H1 (cell line): ENCODE results near the gene NOL4L. TPM values are rescaled to one million over a fixed set of nuclear protein-coding genes. Genes with fewer than 3 reads are reported as not detected.

Experiments used
- CTCF ChIA-PET: fragments of 300-600 bp; sonication (Branson Sonifier 250); formaldehyde crosslinking; loops from one replicate; lab custom pipeline; 2021; ENCODE audit not compliant: partially characterized antibody; lab: Charles Lee
- POLR2A ChIA-PET: fragments of 300-600 bp; sonication (Branson Sonifier 250); formaldehyde crosslinking; loops from one replicate; lab custom pipeline; 2021; ENCODE audit warnings: inconsistent platforms; ENCODE audit not compliant: partially characterized antibody; lab: Charles Lee
- DNase-seq, 2 experiments: peaks; one replicate each; pipeline versions ENCODE4 v3.0.0 to v3.0.0-alpha.2; 2010 to 2022; ENCODE audit warnings: low spot score in 2 of 2, low read depth in 1 of 2, mixed read lengths in 1 of 2
- FAIRE-seq: peaks from 2 replicates; lab custom pipeline; 2011; peaks lifted over from hg19 to GRCh38; lab: Jason Lieb, UNC
- H2AFZ ChIP-seq: 2 replicates; pipeline ENCODE4 v1.8.1; 2012; ENCODE audit warnings: low read length, inconsistent platforms
- H2AK5ac ChIP-seq: 2 replicates; pipeline ENCODE4 v1.6.1; 2013; ENCODE audit warnings: low read depth, low read length
- H2BK120ac ChIP-seq: replicated peaks from 2 replicates; pipeline ENCODE3; 2013; ENCODE audit warnings: low read depth, low read length, inconsistent platforms
- H2BK12ac ChIP-seq: 2 replicates; pipeline ENCODE4 v1.6.1; 2013; ENCODE audit warnings: low read depth, low read length
- H2BK15ac ChIP-seq: 2 replicates; pipeline ENCODE4 v1.6.1; 2013; ENCODE audit warnings: low read length
- H2BK20ac ChIP-seq: 2 replicates; pipeline ENCODE4 v1.6.1; 2013; ENCODE audit warnings: low read length
- H2BK5ac ChIP-seq: 2 replicates; pipeline ENCODE4 v1.6.1; 2013; ENCODE audit warnings: low read depth, low read length
- H3K14ac ChIP-seq: 2 replicates; pipeline ENCODE4 v1.6.1; 2013; ENCODE audit warnings: inconsistent platforms; ENCODE audit not compliant: insufficient read length
- H3K18ac ChIP-seq: 2 replicates; pipeline ENCODE4 v1.6.1; 2013; ENCODE audit warnings: low read length; ENCODE audit errors: extremely low read depth
- H3K23ac ChIP-seq: 2 replicates; pipeline ENCODE4 v1.6.1; 2013; ENCODE audit warnings: inconsistent platforms; ENCODE audit not compliant: insufficient read length
- H3K23me2 ChIP-seq: 2 replicates; pipeline ENCODE4 v1.6.1; 2013; ENCODE audit warnings: low read depth, low read length
- H3K27ac ChIP-seq: 2 replicates; pipeline ENCODE4 v1.6.1; 2011; ENCODE audit warnings: low read depth, low read length, inconsistent platforms
- H3K27me3 ChIP-seq, 4 experiments: replicated peaks in 1 of 4; 1 replicate in 1 of 4; 2 replicates in 3 of 4; pipeline versions ENCODE4 v1.6.1 to v1.8.1; 2011 to 2013; ENCODE audit warnings: low read length in 3 of 4, mild to moderate bottlenecking in 3 of 4, inconsistent platforms in 2 of 4, mixed read lengths in 2 of 4, moderate library complexity in 1 of 4; ENCODE audit not compliant: control insufficient read depth in 3 of 4, insufficient read depth in 3 of 4; ENCODE audit errors: extremely low read depth in 1 of 4
- H3K36me3 ChIP-seq, 4 experiments: 2 replicates each; pipeline versions ENCODE4 v1.6.1 to v1.8.1; 2011 to 2013; ENCODE audit warnings: mild to moderate bottlenecking in 4 of 4, low read length in 3 of 4, moderate library complexity in 2 of 4, control low read depth in 1 of 4, inconsistent platforms in 1 of 4; ENCODE audit not compliant: insufficient read depth in 4 of 4, control insufficient read depth in 2 of 4
- H3K4ac ChIP-seq: replicated peaks from 2 replicates; pipeline ENCODE3; 2013; ENCODE audit warnings: low read length, low read depth, mixed read lengths, inconsistent platforms; ENCODE audit not compliant: insufficient read length
- H3K4me1 ChIP-seq, 4 experiments: replicated peaks in 1 of 4; 1 replicate in 1 of 4; 2 replicates in 3 of 4; pipeline versions ENCODE4 v1.6.1 to v1.8.1; 2011 to 2013; ENCODE audit warnings: low read length in 3 of 4, inconsistent platforms in 2 of 4, mixed read lengths in 1 of 4; ENCODE audit not compliant: insufficient read depth in 4 of 4, control insufficient read depth in 3 of 4
- H3K4me2 ChIP-seq, 2 experiments: 2 replicates each; pipeline versions ENCODE4 v1.6.1 to v1.8.1; 2011 to 2013; ENCODE audit warnings: low read depth in 2 of 2, low read length in 2 of 2, control low read depth in 1 of 2, inconsistent platforms in 1 of 2, mild to moderate bottlenecking in 1 of 2; ENCODE audit not compliant: insufficient read depth in 1 of 2
- H3K4me3 ChIP-seq, 4 experiments: fragments of 200-600, 300-600 bp in 1 of 4; sonication (generic), shearing (Covaris generic), sonication (Bioruptor Twin) in 1 of 4; 2 replicates each; pipeline versions ENCODE4 v1.5.1 to v1.8.1; 2011 to 2016; ENCODE audit warnings: low read length in 4 of 4, low read depth in 3 of 4, control low read depth in 2 of 4, inconsistent platforms in 2 of 4, mild to moderate bottlenecking in 2 of 4, mixed read lengths in 1 of 4, moderate library complexity in 1 of 4; ENCODE audit not compliant: insufficient read depth in 2 of 4; ENCODE audit errors: extremely low read depth in 1 of 4
- H3K56ac ChIP-seq: replicated peaks from 2 replicates; pipeline ENCODE3; 2013; ENCODE audit warnings: low read depth, mild to moderate bottlenecking, mixed read lengths, low read length, inconsistent platforms; ENCODE audit not compliant: insufficient read length
- H3K79me1 ChIP-seq: 2 replicates; pipeline ENCODE4 v1.6.1; 2013; ENCODE audit warnings: low read depth, low read length, control low read depth
- H3K79me2 ChIP-seq, 2 experiments: 2 replicates each; pipeline versions ENCODE4 v1.6.1 to v1.8.1; 2012 to 2013; ENCODE audit warnings: low read length in 2 of 2, mild to moderate bottlenecking in 2 of 2, inconsistent platforms in 1 of 2; ENCODE audit not compliant: insufficient read depth in 2 of 2, control insufficient read depth in 1 of 2
- H3K9ac ChIP-seq, 4 experiments: replicated peaks in 1 of 4; 1 replicate in 1 of 4; 2 replicates in 3 of 4; pipeline versions ENCODE4 v1.6.1 to v1.8.1; 2011 to 2013; ENCODE audit warnings: low read depth in 3 of 4, low read length in 3 of 4, control low read depth in 2 of 4, mild to moderate bottlenecking in 2 of 4, moderate library complexity in 2 of 4, inconsistent platforms in 1 of 4; ENCODE audit errors: extremely low read depth in 1 of 4
- H3K9me3 ChIP-seq, 2 experiments: 2 replicates each; pipeline versions ENCODE4 v1.6.1 to v1.8.1; 2012 to 2013; ENCODE audit warnings: mild to moderate bottlenecking in 2 of 2, moderate library complexity in 2 of 2, control low read depth in 1 of 2, inconsistent platforms in 1 of 2, low read depth in 1 of 2, low read length in 1 of 2, mixed read lengths in 1 of 2; ENCODE audit not compliant: insufficient read depth in 2 of 2
- H4K20me1 ChIP-seq, 2 experiments: replicated peaks in 1 of 2; 2 replicates each; pipeline versions ENCODE3 to v1.8.1; 2011 to 2013; ENCODE audit warnings: inconsistent platforms in 2 of 2, low read length in 2 of 2, mild to moderate bottlenecking in 1 of 2; ENCODE audit not compliant: insufficient read depth in 2 of 2, control insufficient read depth in 1 of 2
- H4K5ac ChIP-seq: 2 replicates; pipeline ENCODE4 v1.6.1; 2013; ENCODE audit warnings: low read length, low read depth, mixed read lengths, inconsistent platforms; ENCODE audit not compliant: insufficient read length
- H4K8ac ChIP-seq: 2 replicates; pipeline ENCODE4 v1.8.0; 2013; ENCODE audit warnings: mild to moderate bottlenecking, moderate library complexity, low read length, inconsistent platforms; ENCODE audit not compliant: insufficient read depth; ENCODE audit errors: extremely low read depth
- H4K91ac ChIP-seq: replicated peaks from 2 replicates; pipeline ENCODE3; 2013; ENCODE audit warnings: low read length, mixed read lengths, inconsistent platforms; ENCODE audit not compliant: insufficient read length
- POU5F1 ChIP-seq: IDR thresholded peaks from 2 replicates; pipeline ENCODE4 v1.6.1; 2011; ENCODE audit warnings: low read depth, mild to moderate bottlenecking, low read length, moderate library complexity
- WGBS, 2 experiments: shearing (Covaris generic) in 1 of 2; methylation state at CpG; one replicate each; pipeline versions ENCODE4 v1.1.6 to v1.1.7; 2013 to 2015; ENCODE audit warnings: low lambda C conversion rate in 2 of 2, mixed read lengths in 2 of 2, inconsistent platforms in 1 of 2, low coverage in 1 of 2, missing lambda C conversion rate in 1 of 2; ENCODE audit not compliant: insufficient replicate concordance in 2 of 2, insufficient coverage in 1 of 2, insufficient read length in 1 of 2; ENCODE audit errors: extremely low coverage in 1 of 2, missing lambda C conversion rate in 1 of 2; 5-methylcytosine and 5-hydroxymethylcytosine counted together
- polyA plus RNA-seq, 7 experiments: library from polyadenylated mRNA; depleted of rRNA in 3 of 7; stranded (reverse) in 5 of 7; unstranded in 2 of 7; fragments of >200 nt in 5 of 7; fragments of 200-250 nt in 2 of 7; gene quantifications; 1 replicate in 5 of 7; 2 replicates in 1 of 7; 4 replicates in 1 of 7; pipeline versions ENCODE4 v1.2.1 to v1.2.3, GENCODE V29; 2011 to 2013; ENCODE audit warnings: missing spikeins in 2 of 7, mixed read lengths in 2 of 7
- total RNA-seq: library from RNA; stranded (reverse); fragmentation: NEBNext Ultra II Directional; extraction: Animal tissue kit (Norgen Biotek cat#: 25700); gene quantifications from 2 replicates; pipeline ENCODE4 v1.2.1, GENCODE V29; 2021

The NOL4L gene
- total and polyA plus RNA-seq, 2 of the 8 experiments (the other 6 are each of a cell fraction or from before 2014, with no cell fraction given): 15.3 to 23.7 TPM

- peaks cover 0 to 3% of the 10 kb centered on the region in 2 experiments for H4K20me1 ChIP-seq
- no peak overlapping the region for H3K9ac ChIP-seq
- no peak overlapping the region for H4K5ac ChIP-seq
- no peaks in the 10 kb centered on the region for H3K27me3 ChIP-seq
- WGBS, 2 experiments: 93% methylated on average over 16 of the region's 16 CpGs; no CpG with 5 or more reads in 1 of the 2 experiments
- H2BK20ac ChIP-seq: no peak overlapping the region
- CTCF ChIA-PET: interaction anchor here (0.6 to 1.9 kb wide), 3 partner anchors 10 to 181 kb away, joined by 3 to 6 read pairs (median 4); no protein-coding TSS in a partner anchor
- H3K56ac ChIP-seq: no peak overlapping the region
- no peak overlapping the region for H2AK5ac ChIP-seq
- POLR2A ChIA-PET: no interaction called here
- H4K91ac ChIP-seq: no peak overlapping the region
- H2BK15ac ChIP-seq: no peak overlapping the region
- H3K9me3 ChIP-seq: no peaks in the 10 kb centered on the region
- DNase-seq: no peak
- H3K18ac ChIP-seq: no peak overlapping the region
- no peak overlapping the region for H2BK120ac ChIP-seq
- H3K23ac ChIP-seq: no peak overlapping the region
- H3K4ac ChIP-seq: no peak overlapping the region
- H2AFZ ChIP-seq: no peak overlapping the region
- no peaks in the 10 kb centered on the region for H3K4me1 ChIP-seq
- no peak overlapping the region for H3K4me2 ChIP-seq
- H2BK12ac ChIP-seq: no peak overlapping the region
- H3K36me3 ChIP-seq: peaks cover 3 to 24% (median 14%) of the 10 kb centered on the region in 4 experiments; a peak in 5 of 8 replicates
- no peak overlapping the region for H3K14ac ChIP-seq
- H4K8ac ChIP-seq: no peak overlapping the region
- no peak for FAIRE-seq
- H3K23me2 ChIP-seq: no peaks in the 10 kb centered on the region
- H3K79me1 ChIP-seq: 0 out of 2 replicates have a peak, but pooled peaks cover 2% of the 10 kb centered on the region
- H2BK5ac ChIP-seq: no peak overlapping the region
- H3K79me2 ChIP-seq: no peaks in the 10 kb centered on the region
- no peak overlapping the region for H3K4me3 ChIP-seq
- no peak overlapping the region for H3K27ac ChIP-seq
- no peak for TF ChIP-seq POU5F1
Observed at GRCh38 chr20:32429745-32430360, 155.3 kb downstream of the NOL4L start.
